ENCODE data around the gene NELFCD.

DNA sequence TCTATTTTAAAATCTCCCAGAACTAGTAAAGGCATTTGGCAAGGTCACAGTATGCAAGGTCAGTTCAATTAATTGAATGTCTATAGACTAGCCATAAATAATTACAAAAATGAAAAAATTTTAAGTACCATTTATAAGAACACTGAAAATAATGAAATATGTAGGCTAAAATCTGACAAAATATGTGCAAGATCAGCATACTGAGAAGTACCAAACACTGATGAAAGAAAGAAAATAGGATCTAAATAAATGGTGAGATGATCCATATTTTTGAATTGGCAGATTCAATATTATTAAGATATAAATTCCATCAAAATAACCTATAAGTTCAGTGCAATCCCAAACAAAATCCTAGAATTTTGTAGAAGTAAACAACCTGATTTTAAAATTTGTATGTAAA is 28.0 kb upstream of the NELFCD start:
- TF ChIP-seq, protein P1, sequence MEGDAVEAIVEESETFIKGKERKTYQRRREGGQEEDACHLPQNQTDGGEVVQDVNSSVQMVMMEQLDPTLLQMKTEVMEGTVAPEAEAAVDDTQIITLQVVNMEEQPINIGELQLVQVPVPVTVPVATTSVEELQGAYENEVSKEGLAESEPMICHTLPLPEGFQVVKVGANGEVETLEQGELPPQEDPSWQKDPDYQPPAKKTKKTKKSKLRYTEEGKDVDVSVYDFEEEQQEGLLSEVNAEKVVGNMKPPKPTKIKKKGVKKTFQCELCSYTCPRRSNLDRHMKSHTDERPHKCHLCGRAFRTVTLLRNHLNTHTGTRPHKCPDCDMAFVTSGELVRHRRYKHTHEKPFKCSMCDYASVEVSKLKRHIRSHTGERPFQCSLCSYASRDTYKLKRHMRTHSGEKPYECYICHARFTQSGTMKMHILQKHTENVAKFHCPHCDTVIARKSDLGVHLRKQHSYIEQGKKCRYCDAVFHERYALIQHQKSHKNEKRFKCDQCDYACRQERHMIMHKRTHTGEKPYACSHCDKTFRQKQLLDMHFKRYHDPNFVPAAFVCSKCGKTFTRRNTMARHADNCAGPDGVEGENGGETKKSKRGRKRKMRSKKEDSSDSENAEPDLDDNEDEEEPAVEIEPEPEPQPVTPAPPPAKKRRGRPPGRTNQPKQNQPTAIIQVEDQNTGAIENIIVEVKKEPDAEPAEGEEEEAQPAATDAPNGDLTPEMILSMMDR (IDR thresholded peaks at IDR 0.05), result no peak
- no peak for TF ChIP-seq POLR2A (IDR thresholded peaks at IDR 0.05)

Measured in thyroid gland (tissue), 4 donors.